Measurements from ENCODE around the gene IFNA17.
"Not testable (repeated sequence)": the region's sequence is repeated elsewhere in the genome, so short reads cannot be mapped to it uniquely, and the experiment has no call there.

The IFNA17 gene

DNA sequence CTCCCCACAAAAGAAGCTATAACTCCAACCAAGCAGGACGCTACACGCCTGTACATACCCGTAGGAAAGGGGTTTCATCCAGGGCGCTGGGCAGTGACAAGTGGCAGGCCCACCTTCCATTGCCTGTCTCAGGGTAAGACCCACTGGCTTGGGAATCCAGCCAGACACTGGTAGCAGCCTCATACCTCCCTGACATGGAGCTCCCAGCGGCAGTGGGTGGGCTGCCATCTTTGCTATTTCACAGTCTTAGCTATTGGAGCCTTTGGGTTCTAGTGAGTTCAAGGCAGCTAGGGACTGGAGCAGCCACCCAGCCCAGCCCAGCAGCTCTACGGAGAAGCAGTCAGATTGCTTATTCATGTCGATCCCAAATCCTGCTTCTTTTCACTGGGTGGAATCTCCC lies 17.7 kb downstream of the IFNA17 start:
- DNase-seq, result no peak

DNA sequence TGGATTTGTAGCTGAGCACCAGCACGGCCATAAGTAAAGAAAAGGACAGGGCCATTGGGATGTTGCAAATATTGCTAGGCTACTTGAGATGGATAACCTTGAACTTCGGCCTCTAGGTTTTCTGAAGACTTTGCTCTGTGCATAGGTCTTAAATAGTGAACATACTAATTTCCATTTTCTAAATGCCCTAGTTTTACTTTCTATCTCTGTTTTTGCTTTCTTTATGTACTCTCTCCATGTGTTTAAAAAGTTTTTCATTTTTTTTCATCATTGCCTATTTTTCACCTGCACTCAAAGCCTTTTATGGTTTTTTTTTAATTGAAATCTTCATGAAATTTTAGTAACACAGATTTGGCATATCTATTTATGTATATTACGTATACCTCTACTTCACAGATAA lies 21.0 kb downstream of the IFNA17 start, which contains the start of gene IFNA10:
Gene IFNA10 (minus strand): TSS at position 101 of the 400 bp plus-strand sequence. CDS start 46 bp downstream, at position 55.
- DNase-seq, result not testable (repeated sequence)

DNA sequence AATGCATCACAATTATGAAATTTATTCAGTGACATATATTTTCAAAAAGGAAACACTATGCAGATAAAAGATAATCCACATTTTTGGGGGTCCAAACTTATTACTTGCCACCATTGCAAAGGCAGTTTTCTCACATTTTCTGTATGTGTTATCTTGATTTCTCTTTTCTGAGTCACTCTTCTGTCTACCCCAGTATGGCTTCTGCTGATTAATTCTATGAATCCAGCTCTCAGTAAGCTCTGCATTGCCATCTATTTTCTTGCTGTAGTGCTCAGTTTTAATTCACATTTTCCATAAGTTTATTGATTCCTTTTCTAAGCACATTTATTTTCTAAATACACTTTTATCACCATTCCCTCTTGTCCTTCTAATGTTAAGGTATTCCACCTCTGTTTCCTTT lies 22.8 kb downstream of the IFNA17 start:
- DNase-seq, result no peak

DNA sequence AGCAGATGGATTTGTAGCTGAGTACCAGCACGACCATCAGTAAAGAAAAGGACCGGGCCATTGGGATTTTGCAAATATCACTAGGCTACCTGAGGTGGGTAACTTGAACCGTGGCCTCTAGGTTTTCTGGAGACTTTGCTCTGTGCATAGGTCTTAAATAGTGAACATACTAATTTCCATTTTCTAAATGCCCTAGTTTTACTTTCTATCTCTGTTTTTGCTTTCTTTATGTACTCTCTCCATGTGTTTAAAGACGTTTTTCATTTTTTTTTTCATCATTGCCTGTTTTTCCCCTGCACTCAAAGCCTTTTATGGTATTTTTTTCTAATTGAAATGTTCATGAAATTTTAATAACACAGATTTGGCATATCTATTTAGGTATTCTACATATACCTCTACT lies 25.9 kb downstream of the IFNA17 start, which contains the start of gene IFNA7:
Gene IFNA7 (minus strand): TSS at position 101 of the 400 bp plus-strand sequence. CDS start 40 bp downstream, at position 61.
- not testable (repeated sequence) for DNase-seq

DNA sequence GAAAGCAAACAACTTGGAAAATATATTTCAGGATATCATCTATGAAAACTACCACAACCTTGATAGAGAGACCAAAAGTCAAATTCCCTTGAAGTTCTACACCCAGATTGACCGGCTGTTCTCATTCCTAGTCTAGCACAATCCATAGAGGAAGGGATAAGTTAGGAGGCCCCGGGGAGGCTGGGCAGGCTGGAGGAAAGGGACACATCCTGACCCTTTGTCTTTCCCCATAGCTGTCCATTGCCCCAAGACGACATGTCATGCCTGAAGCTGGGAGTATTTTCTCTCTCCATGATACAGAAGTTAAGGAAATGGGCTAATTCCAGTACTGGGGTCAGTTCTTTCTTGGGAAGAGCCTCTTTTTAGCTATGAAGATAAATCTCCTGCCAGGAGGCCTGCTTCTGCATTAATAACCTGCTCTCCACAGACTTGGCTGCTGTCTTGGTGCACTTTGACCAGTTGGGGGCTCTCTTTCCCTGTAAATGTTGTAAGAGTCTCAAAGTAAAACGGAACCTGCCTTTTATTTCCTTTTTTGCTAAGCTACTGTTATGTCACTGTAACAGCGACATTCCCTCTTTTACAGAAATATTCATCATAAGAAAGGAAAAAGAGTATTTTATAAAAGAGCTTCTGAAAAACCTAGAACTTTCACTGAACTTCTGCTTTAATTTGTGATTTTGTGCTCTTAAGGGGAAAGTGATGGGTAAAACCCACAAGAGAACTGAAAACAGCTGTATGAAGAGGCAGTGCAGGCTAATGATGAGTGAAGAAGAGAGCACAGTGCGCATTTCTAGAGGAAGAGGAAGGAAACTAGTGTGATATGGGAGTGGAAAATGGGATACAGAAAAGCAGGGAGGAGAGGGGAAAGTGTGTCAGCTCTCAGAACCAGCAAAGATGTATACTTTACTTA lies 32.9 kb downstream of the IFNA17 start:
- DNase-seq, result peak in 1 of 3 experiments; percentile 9

DNA sequence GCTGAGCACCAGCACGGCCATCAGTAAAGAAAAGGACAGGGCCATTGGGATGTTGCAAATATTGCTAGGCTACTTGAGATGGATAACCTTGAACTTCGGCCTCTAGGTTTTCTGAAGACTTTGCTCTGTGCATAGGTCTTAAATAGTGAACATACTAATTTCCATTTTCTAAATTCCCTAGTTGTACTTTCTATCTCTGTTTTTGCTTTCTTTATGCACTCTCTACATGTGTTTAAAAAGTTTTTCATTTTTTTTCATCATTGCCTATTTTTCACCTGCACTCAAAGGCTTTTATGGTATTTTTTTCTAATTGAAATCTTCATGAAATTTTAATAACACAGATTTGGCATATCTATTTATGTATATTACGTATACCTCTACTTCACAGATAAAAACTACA lies 40.5 kb downstream of the IFNA17 start, which contains the start of gene IFNA4:
Gene IFNA4 (minus strand): TSS at position 101 of the 400 bp plus-strand sequence. CDS start 56 bp downstream, at position 45.
- DNase-seq, result not testable (repeated sequence)

DNA sequence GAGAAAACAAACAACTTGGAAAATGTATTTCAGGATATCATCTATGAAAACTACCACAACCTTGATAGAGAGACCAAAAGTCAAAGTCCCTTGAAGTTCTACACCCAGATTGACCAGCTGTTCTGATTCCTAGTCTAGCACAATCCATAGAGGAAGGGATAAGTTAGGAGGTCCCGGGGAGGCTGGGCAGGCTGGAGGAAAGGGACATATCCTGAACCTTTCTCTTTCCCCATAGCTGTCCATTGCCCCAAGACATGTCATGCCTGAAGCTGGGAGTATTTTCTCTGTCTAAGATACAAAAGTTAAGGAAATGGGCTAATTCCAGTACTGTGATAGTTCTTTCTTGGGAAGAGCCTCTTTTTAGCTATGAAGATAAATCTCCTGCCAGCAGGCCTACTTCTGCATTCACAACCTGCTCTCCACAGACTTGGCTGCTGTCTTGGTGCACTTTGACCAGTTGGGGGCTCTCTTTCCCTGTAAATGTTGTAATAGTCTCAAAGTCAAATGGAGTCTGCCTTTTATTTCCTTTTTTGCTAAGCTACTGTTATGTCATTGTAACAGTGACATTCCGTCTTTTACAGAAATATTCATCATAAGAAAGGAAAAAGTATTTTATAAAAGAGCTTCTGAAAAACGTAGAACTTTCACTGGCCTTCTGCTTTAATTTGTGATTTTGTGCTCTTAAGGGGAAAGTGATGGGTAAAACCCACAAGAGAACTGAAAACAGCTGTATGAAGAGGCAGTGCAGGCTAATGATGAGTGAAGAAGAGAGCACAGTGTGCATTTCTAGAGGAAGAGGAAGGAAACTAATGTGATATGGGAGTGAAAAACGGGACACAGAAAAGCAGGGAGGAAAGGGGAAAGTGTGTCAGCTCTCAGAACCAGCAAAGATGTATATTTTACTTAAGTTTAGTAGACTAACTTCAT lies 44.9 kb downstream of the IFNA17 start:
- peak in 1 of 3 experiments; percentile 19 for DNase-seq
